ENCODE measurements around the gene KLRC1. TPM values are rescaled to one million over a fixed set of nuclear protein-coding genes. Genes with fewer than 3 reads are reported as not detected.

The KLRC1 gene
- polyA plus RNA-seq, 1 donor from 2014 or later, result not detected

- no peak for TF ChIP-seq MXI1 (conservative IDR thresholded peaks at IDR 0.05; ENCODE audit: poor library complexity, severe bottlenecking)
- TF ChIP-seq RAD21 (conservative IDR thresholded peaks at IDR 0.05), result no peak
Observed at GRCh38 chr12:10405294-10405693, 47.9 kb downstream of the KLRC1 start (continued).

GRCh38 chr12:10404798-10405197 is 48.4 kb downstream of the KLRC1 start:
- H3K36me3 ChIP-seq (ENCODE audit: insufficient read depth, low read length), result no peaks in the 10 kb centered on the region
- H3K4me2 ChIP-seq (ENCODE audit: low read length), result no peak overlapping the region
- H3K9me3 ChIP-seq (ENCODE audit: low read length), result peaks cover 2% of the 10 kb centered on the region
- H2AFZ ChIP-seq (ENCODE audit: low read depth, low read length), result no peak overlapping the region
- no peak overlapping the region for H3K27ac ChIP-seq (ENCODE audit: low read length)
- H3K79me2 ChIP-seq (replicated peaks; ENCODE audit: insufficient read depth, low read length), result no peaks in the 10 kb centered on the region
- no peaks in the 10 kb centered on the region for H3K9me2 ChIP-seq (ENCODE audit: insufficient read depth, low read length)
- no peak overlapping the region for H3K4me3 ChIP-seq (ENCODE audit: low read length)
- no peak for TF ChIP-seq MXI1 (conservative IDR thresholded peaks at IDR 0.05; ENCODE audit: poor library complexity, severe bottlenecking)
- TF ChIP-seq RAD21 (conservative IDR thresholded peaks at IDR 0.05), result no peak
- no peak for TF ChIP-seq EZH2 (IDR thresholded peaks at IDR 0.05; ENCODE audit: borderline replicate concordance, insufficient read depth, low read length, poor library complexity, severe bottlenecking)
- TF ChIP-seq SMC3 (conservative IDR thresholded peaks at IDR 0.05; ENCODE audit: poor library complexity), result no peak
- no peak for TF ChIP-seq EP300 (conservative IDR thresholded peaks at IDR 0.05; ENCODE audit: poor library complexity, severe bottlenecking)
- no peak for TF ChIP-seq TAF1 (IDR thresholded peaks at IDR 0.05; ENCODE audit: low read depth)
- TF ChIP-seq CTCF (IDR thresholded peaks at IDR 0.05; ENCODE audit: poor library complexity, severe bottlenecking), result no peak
- no peak for TF ChIP-seq POLR2AphosphoS5 (IDR thresholded peaks at IDR 0.05)
- TF ChIP-seq REST (IDR thresholded peaks at IDR 0.05; ENCODE audit: borderline replicate concordance), result no peak
- no peaks in the 10 kb centered on the region for H3F3A ChIP-seq (ENCODE audit: insufficient read depth, low read length, poor library complexity, severe bottlenecking)
- no peaks in the 10 kb centered on the region for H3K27me3 ChIP-seq (ENCODE audit: insufficient read depth, low read depth, low read length)
- H4K20me1 ChIP-seq (ENCODE audit: insufficient read depth), result no peaks in the 10 kb centered on the region
- no peak overlapping the region for H3K9ac ChIP-seq (ENCODE audit: low read length)

GRCh38 chr12:10400829-10401228 is 52.3 kb downstream of the KLRC1 start:
- no peaks in the 10 kb centered on the region for H3K79me2 ChIP-seq (replicated peaks; ENCODE audit: insufficient read depth, low read length)
- no peaks in the 10 kb centered on the region for H4K20me1 ChIP-seq (ENCODE audit: insufficient read depth)
- H3K9ac ChIP-seq (ENCODE audit: low read length), result no peak overlapping the region

More at GRCh38 chr12:10400829-10401228, 52.3 kb downstream of the KLRC1 start:
- Histone ChIP-seq H3K9me3 (ENCODE audit: low read length) (peaks cover 2% of the 10 kb centered on the region), H3K27ac (ENCODE audit: low read length) (no peak overlapping the region), H3K9me2 (ENCODE audit: insufficient read depth, low read length) (no peaks in the 10 kb centered on the region), H2AFZ (ENCODE audit: low read depth, low read length) (no peak overlapping the region), H3K4me3 (ENCODE audit: low read length) (no peak overlapping the region), H3K27me3 (ENCODE audit: insufficient read depth, low read depth, low read length) (no peaks in the 10 kb centered on the region), H3K4me2 (ENCODE audit: low read length) (no peak overlapping the region), H3F3A (ENCODE audit: insufficient read depth, low read length, poor library complexity, severe bottlenecking) (no peaks in the 10 kb centered on the region), H3K36me3 (ENCODE audit: insufficient read depth, low read length) (no peaks in the 10 kb centered on the region)
- TF ChIP-seq TAF1 (IDR thresholded peaks at IDR 0.05; ENCODE audit: low read depth) (no peak), MXI1 (conservative IDR thresholded peaks at IDR 0.05; ENCODE audit: poor library complexity, severe bottlenecking) (no peak), CTCF (IDR thresholded peaks at IDR 0.05; ENCODE audit: poor library complexity, severe bottlenecking) (no peak), POLR2AphosphoS5 (IDR thresholded peaks at IDR 0.05) (no peak), RAD21 (conservative IDR thresholded peaks at IDR 0.05) (no peak), REST (IDR thresholded peaks at IDR 0.05; ENCODE audit: borderline replicate concordance) (no peak), EP300 (conservative IDR thresholded peaks at IDR 0.05; ENCODE audit: poor library complexity, severe bottlenecking) (no peak), EZH2 (IDR thresholded peaks at IDR 0.05; ENCODE audit: borderline replicate concordance, insufficient read depth, low read length, poor library complexity, severe bottlenecking) (no peak)

All from neural cell (in vitro differentiated cells).